IMR-90 (cell line): ENCODE measurements around the gene RGMA. TPM values are rescaled to one million over a fixed set of nuclear protein-coding genes. Genes with fewer than 3 reads are reported as not detected.

Source experiments
- ATAC-seq: fragments of 200-7000 bp; cut with Tn5 transposase; 2 replicates; pipeline ENCODE4 v1.9.1; 2020; ENCODE audit warnings: low read depth, mild to moderate bottlenecking, moderate library complexity
- BruUV-seq: library from RNA; stranded (reverse); fragments of 400-500 nt; replicated peaks from 2 replicates; lab custom pipeline; 2021; lab: Mats Ljungman, UMichigan
- CTCF ChIA-PET: fragments of 300-600 bp; formaldehyde crosslinking; extraction: SDS; loops from one replicate; lab custom pipeline; 2021; ENCODE audit warnings: antibody characterized with exemption; lab: Yijun Ruan, JAX
- POLR2A ChIA-PET: fragments of 300-600 bp; sonication (Branson Sonifier 250); formaldehyde crosslinking; loops from one replicate; lab custom pipeline; 2022; ENCODE audit warnings: antibody characterized with exemption; ENCODE audit not compliant: unreplicated experiment; lab: Charles Lee
- DNase-seq: peaks from one replicate; pipeline ENCODE4 v3.0.0; 2013
- H2AFZ ChIP-seq: replicated peaks from 2 replicates; pipeline ENCODE3; 2013; ENCODE audit warnings: low read length, mild to moderate bottlenecking; ENCODE audit not compliant: poor library complexity
- H2AK5ac ChIP-seq: 2 replicates; pipeline ENCODE4 v1.6.1; 2013; ENCODE audit warnings: low read depth, low read length, inconsistent platforms
- H2AK9ac ChIP-seq: replicated peaks from 2 replicates; pipeline ENCODE3; 2013; ENCODE audit warnings: mild to moderate bottlenecking, low read depth, low read length, moderate library complexity; ENCODE audit not compliant: poor library complexity
- H2BK120ac ChIP-seq: 2 replicates; pipeline ENCODE4 v1.6.1; 2013; ENCODE audit warnings: low read depth, low read length, inconsistent platforms
- H2BK15ac ChIP-seq: 3 replicates; pipeline ENCODE4 v1.6.1; 2013; ENCODE audit warnings: low read depth, low read length, inconsistent platforms
- H2BK20ac ChIP-seq: 2 replicates; pipeline ENCODE4 v1.6.1; 2013; ENCODE audit warnings: low read depth, mild to moderate bottlenecking, inconsistent platforms, low read length, moderate library complexity
- H2BK5ac ChIP-seq: 2 replicates; pipeline ENCODE4 v1.6.1; 2013; ENCODE audit warnings: mild to moderate bottlenecking, low read depth, low read length, inconsistent platforms; ENCODE audit not compliant: poor library complexity, severe bottlenecking
- H3K14ac ChIP-seq: replicated peaks from 2 replicates; pipeline ENCODE4 v1.6.1; 2013; ENCODE audit warnings: low read depth, low read length, inconsistent platforms
- H3K18ac ChIP-seq: 2 replicates; pipeline ENCODE4 v1.6.1; 2013; ENCODE audit warnings: low read depth, low read length, control low read depth
- H3K23ac ChIP-seq: 2 replicates; pipeline ENCODE4 v1.6.1; 2013; ENCODE audit warnings: low read depth, low read length, inconsistent platforms
- H3K27ac ChIP-seq: 2 replicates; pipeline ENCODE4 v1.5.1; 2013; ENCODE audit warnings: mild to moderate bottlenecking, control low read depth, low read length; ENCODE audit not compliant: insufficient read depth
- H3K27me3 ChIP-seq: 2 replicates; pipeline ENCODE4 v1.6.1; 2013; ENCODE audit warnings: low read length; ENCODE audit not compliant: control insufficient read depth, insufficient read depth
- H3K36me3 ChIP-seq: 2 replicates; pipeline ENCODE4 v1.6.1; 2013; ENCODE audit warnings: low read length, mixed read lengths; ENCODE audit not compliant: control insufficient read depth, insufficient read depth
- H3K4ac ChIP-seq: 2 replicates; pipeline ENCODE4 v1.6.1; 2013; ENCODE audit warnings: low read depth, low read length, inconsistent platforms
- H3K4me1 ChIP-seq: 2 replicates; pipeline ENCODE4 v1.6.1; 2013; ENCODE audit warnings: low read length, mixed read lengths; ENCODE audit not compliant: control insufficient read depth, insufficient read depth
- H3K4me2 ChIP-seq: 2 replicates; pipeline ENCODE4 v1.6.1; 2013; ENCODE audit warnings: low read depth, mild to moderate bottlenecking, control low read depth, low read length, moderate library complexity
- H3K4me3 ChIP-seq: 2 replicates; pipeline ENCODE4 v1.5.1; 2013; ENCODE audit warnings: low read depth, mild to moderate bottlenecking, control low read depth, low read length, moderate library complexity; ENCODE audit not compliant: insufficient read depth
- H3K56ac ChIP-seq: 2 replicates; pipeline ENCODE4 v1.6.1; 2013; ENCODE audit warnings: low read length, inconsistent platforms; ENCODE audit not compliant: insufficient read depth; ENCODE audit errors: extremely low read depth
- H3K79me1 ChIP-seq, 2 experiments: 2 replicates each; pipeline ENCODE4 v1.6.1; 2013; ENCODE audit warnings: low read length in 2 of 2, inconsistent platforms in 1 of 2, low read depth in 1 of 2
- H3K9ac ChIP-seq: 2 replicates; pipeline ENCODE4 v1.6.1; 2013; ENCODE audit warnings: low read depth, low read length, control low read depth
- H3K9me1 ChIP-seq: 2 replicates; pipeline ENCODE4 v1.6.1; 2013; ENCODE audit warnings: low read length, inconsistent platforms; ENCODE audit not compliant: insufficient read depth
- H3K9me3 ChIP-seq: 2 replicates; pipeline ENCODE4 v1.6.1; 2013; ENCODE audit warnings: low read length; ENCODE audit not compliant: control insufficient read depth, insufficient read depth
- H4K20me1 ChIP-seq: 2 replicates; pipeline ENCODE4 v1.6.1; 2013; ENCODE audit warnings: low read length, inconsistent platforms; ENCODE audit not compliant: insufficient read depth
- H4K5ac ChIP-seq: 2 replicates; pipeline ENCODE4 v1.6.1; 2013; ENCODE audit warnings: mild to moderate bottlenecking, low read depth, low read length, control low read depth
- H4K8ac ChIP-seq, 2 experiments: 2 replicates each; pipeline ENCODE4 v1.6.1; 2013; ENCODE audit warnings: low read depth in 2 of 2, low read length in 2 of 2, control low read depth in 1 of 2, inconsistent platforms in 1 of 2
- H4K91ac ChIP-seq: 2 replicates; pipeline ENCODE4 v1.6.1; 2013; ENCODE audit warnings: low read depth, low read length, inconsistent platforms; ENCODE audit not compliant: insufficient read depth
- CHD1 ChIP-seq: IDR thresholded peaks from 2 replicates; pipeline ENCODE4 v1.6.1; 2012; ENCODE audit warnings: low read depth, low read length, improper control_type of control experiment
- MAZ ChIP-seq: IDR thresholded peaks from 2 replicates; pipeline ENCODE4 v1.6.1; 2012; ENCODE audit warnings: low read depth, mild to moderate bottlenecking, low read length, improper control_type of control experiment, moderate library complexity, borderline replicate concordance
- MXI1 ChIP-seq: IDR thresholded peaks from 2 replicates; pipeline ENCODE4 v1.6.1; 2012; ENCODE audit warnings: low read depth, mild to moderate bottlenecking, low read length, moderate library complexity, borderline replicate concordance
- NFE2L2 ChIP-seq: fragments of 150-350 bp; IDR thresholded peaks from 2 replicates; pipeline ENCODE4 v1.6.1; 2016; ENCODE audit warnings: low read depth, mild to moderate bottlenecking, low read length
- RCOR1 ChIP-seq: IDR thresholded peaks from 2 replicates; pipeline ENCODE4 v1.6.1; 2012; ENCODE audit warnings: mild to moderate bottlenecking, low read length, improper control_type of control experiment; ENCODE audit not compliant: insufficient replicate concordance
- SMC3 ChIP-seq: fragments of 150-350 bp; IDR thresholded peaks from 2 replicates; pipeline ENCODE4 v1.6.1; 2016; ENCODE audit warnings: low read depth, mild to moderate bottlenecking, antibody characterized with exemption, low read length, moderate library complexity
- WGBS, 2 experiments: methylation state at CpG; one replicate each; pipeline versions ENCODE4 v1.1.5 to v1.1.7; 2013; ENCODE audit warnings: missing lambda C conversion rate in 2 of 2; ENCODE audit not compliant: insufficient read length in 1 of 2; ENCODE audit errors: extremely low coverage in 2 of 2; 5-methylcytosine and 5-hydroxymethylcytosine counted together
- dilution Hi-C: fragments of 300-500 bp; cut with HindIII; formaldehyde crosslinking; loops from one replicate; pipeline ENCODE4 v1.14.3; 2018; ENCODE audit warnings: low sequenced_read_pairs; ENCODE audit not compliant: unreplicated experiment
- in situ Hi-C: fragments of 300-500 bp; cut with MboI; formaldehyde crosslinking; loops from 3 replicates; pipeline ENCODE4 v1.14.3; 2019; ENCODE audit warnings: low sequenced_read_pairs, inconsistent platforms, mixed read lengths
- intact Hi-C: fragments of 100-400 bp; cut with micrococcal nuclease; formaldehyde crosslinking; loops from 2 replicates; pipeline ENCODE4 v1.10.0; 2022
- polyA plus RNA-seq, 3 experiments: library from polyadenylated mRNA; depleted of rRNA; stranded (reverse); fragments of >200 nt; gene quantifications; 2 replicates each; pipeline ENCODE4 v1.2.3, GENCODE V29; 2012; ENCODE audit warnings: low replicate concordance in 1 of 3
- total RNA-seq: library from RNA; depleted of rRNA; stranded (reverse); fragments of >200 nt; gene quantifications from 2 replicates; pipeline ENCODE4 v1.2.3, GENCODE V29; 2012
- TF ChIP-seq, protein P1 (sequence below): conservative IDR thresholded peaks from 2 replicates; pipeline ENCODE4 v1.5.1; 2012; ENCODE audit warnings: mild to moderate bottlenecking, low read depth, low read length, improper control_type of control experiment
- TF ChIP-seq, protein P2 (sequence below): fragments of 150-350 bp; IDR thresholded peaks from 2 replicates; pipeline ENCODE4 v1.6.1; 2017; ENCODE audit warnings: mild to moderate bottlenecking, antibody characterized with exemption, low read length, low read depth

Gene RGMA
- total and polyA plus RNA-seq, 2 of the 4 experiments (the other 2 are of a cell fraction) = 0.18 to 0.26 TPM

- Histone ChIP-seq H3K79me1 (no peaks in the 10 kb centered on the region), H3K18ac (no peak overlapping the region), H3K23ac (no peak overlapping the region), H4K5ac (no peak overlapping the region), H3K9me3 (peaks cover 3% of the 10 kb centered on the region; the same call in 1 of the 2 replicates), H2AK9ac (no peak overlapping the region), H2AFZ (no peak overlapping the region), H3K27me3 (peaks cover 4% of the 10 kb centered on the region; the same call in 1 of the 2 replicates), H4K8ac (no peak overlapping the region), H3K4me2 (no peak overlapping the region), H3K9ac (no peak overlapping the region), H3K4me3 (no peak overlapping the region), H2BK120ac (no peak overlapping the region), H2AK5ac (no peak overlapping the region), H2BK20ac (no peak overlapping the region), H2BK5ac (no peak overlapping the region), H3K14ac (no peak overlapping the region), H3K27ac (no peak overlapping the region), H4K91ac (no peak overlapping the region), H3K56ac (no peak overlapping the region), H3K4ac (no peak overlapping the region), H2BK15ac (no peak overlapping the region), H4K20me1 (no peaks in the 10 kb centered on the region), H3K4me1 (no peaks in the 10 kb centered on the region), H3K9me1 (no peaks in the 10 kb centered on the region), H3K36me3 (no peaks in the 10 kb centered on the region)
- ATAC-seq (no peak), DNase-seq (no peak)
- in situ Hi-C loops = no loop called here
- ChIA-PET POLR2A (no interaction called here), CTCF (no interaction called here)
- WGBS, 2 experiments = 87% methylated on average over 3 of the region's 13 CpGs; no CpG with 5 or more reads in 1 of the 2 experiments
- dilution Hi-C loops = no loop called here
- no TSS peak for BruUV-seq
- TF ChIP-seq MAZ = no peak
- no peak for TF ChIP-seq RCOR1
- TF ChIP-seq, protein P1, sequence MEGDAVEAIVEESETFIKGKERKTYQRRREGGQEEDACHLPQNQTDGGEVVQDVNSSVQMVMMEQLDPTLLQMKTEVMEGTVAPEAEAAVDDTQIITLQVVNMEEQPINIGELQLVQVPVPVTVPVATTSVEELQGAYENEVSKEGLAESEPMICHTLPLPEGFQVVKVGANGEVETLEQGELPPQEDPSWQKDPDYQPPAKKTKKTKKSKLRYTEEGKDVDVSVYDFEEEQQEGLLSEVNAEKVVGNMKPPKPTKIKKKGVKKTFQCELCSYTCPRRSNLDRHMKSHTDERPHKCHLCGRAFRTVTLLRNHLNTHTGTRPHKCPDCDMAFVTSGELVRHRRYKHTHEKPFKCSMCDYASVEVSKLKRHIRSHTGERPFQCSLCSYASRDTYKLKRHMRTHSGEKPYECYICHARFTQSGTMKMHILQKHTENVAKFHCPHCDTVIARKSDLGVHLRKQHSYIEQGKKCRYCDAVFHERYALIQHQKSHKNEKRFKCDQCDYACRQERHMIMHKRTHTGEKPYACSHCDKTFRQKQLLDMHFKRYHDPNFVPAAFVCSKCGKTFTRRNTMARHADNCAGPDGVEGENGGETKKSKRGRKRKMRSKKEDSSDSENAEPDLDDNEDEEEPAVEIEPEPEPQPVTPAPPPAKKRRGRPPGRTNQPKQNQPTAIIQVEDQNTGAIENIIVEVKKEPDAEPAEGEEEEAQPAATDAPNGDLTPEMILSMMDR = no peak
- TF ChIP-seq MXI1 = no peak
- no peak for TF ChIP-seq CHD1
- no peak for TF ChIP-seq SMC3
- no peak for TF ChIP-seq NFE2L2
- TF ChIP-seq, protein P2, sequence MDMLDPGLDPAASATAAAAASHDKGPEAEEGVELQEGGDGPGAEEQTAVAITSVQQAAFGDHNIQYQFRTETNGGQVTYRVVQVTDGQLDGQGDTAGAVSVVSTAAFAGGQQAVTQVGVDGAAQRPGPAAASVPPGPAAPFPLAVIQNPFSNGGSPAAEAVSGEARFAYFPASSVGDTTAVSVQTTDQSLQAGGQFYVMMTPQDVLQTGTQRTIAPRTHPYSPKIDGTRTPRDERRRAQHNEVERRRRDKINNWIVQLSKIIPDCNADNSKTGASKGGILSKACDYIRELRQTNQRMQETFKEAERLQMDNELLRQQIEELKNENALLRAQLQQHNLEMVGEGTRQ = no peak
- intact Hi-C loops = no loop called here
These were observed 38.4 kb downstream of the RGMA start for GRCh38 chr15:93050648-93051047.
